Stimulated activated CD8-positive, alpha-beta memory T cell treated with anti-CD3 and anti-CD28 coated beads, Interleukin-2, amount 100 ng/mL, for 1 hour (primary cell): ENCODE data around the gene MYO15B.
"Not testable (repeated sequence)": the region's sequence is repeated elsewhere in the genome, so short reads cannot be mapped to it uniquely, and the experiment has no call there.

ENCODE experiments used
- DNase-seq, 2 donors: peaks; one replicate each; pipeline ENCODE4 v3.0.0-alpha.2; 2020; ENCODE audit warnings: low read depth in 2 of 2

MYO15B gene

GRCh38 chr17:75575728-75576127, 11.9 kb upstream of the MYO15B start:
- DNase-seq: no peak

GRCh38 chr17:75576661-75577060, 10.9 kb upstream of the MYO15B start:
- no peak for DNase-seq

GRCh38 chr17:75581121-75581725, 6.4 kb upstream of the MYO15B start:
- DNase-seq: peak in 1 of 2 donors; percentile 41

- not testable (repeated sequence) for DNase-seq
These were observed 4.4 kb upstream of the MYO15B start for GRCh38 chr17:75583197-75583596.

- DNase-seq: no peak
These were observed 2.8 kb upstream of the MYO15B start for GRCh38 chr17:75584849-75585175.

GRCh38 chr17:75588596-75589011, 1.0 kb downstream of the MYO15B start:
- DNase-seq: no peak

GRCh38 chr17:75589012-75589918, 1.7 kb downstream of the MYO15B start:
- DNase-seq: peak; percentile 85 to 96

GRCh38 chr17:75589919-75590303, 2.3 kb downstream of the MYO15B start:
- DNase-seq: no peak

GRCh38 chr17:75590314-75590761, 2.7 kb downstream of the MYO15B start:
- no peak for DNase-seq

- no peak for DNase-seq
These were observed 3.5 kb downstream of the MYO15B start for GRCh38 chr17:75590849-75591721.

GRCh38 chr17:75591722-75592302, 4.2 kb downstream of the MYO15B start:
- DNase-seq: no peak

GRCh38 chr17:75592348-75593020, 4.9 kb downstream of the MYO15B start:
- DNase-seq: no peak

GRCh38 chr17:75593430-75593829, 5.8 kb downstream of the MYO15B start:
- not testable (repeated sequence) for DNase-seq

GRCh38 chr17:75594499-75595283, 7.1 kb downstream of the MYO15B start:
- no peak for DNase-seq

GRCh38 chr17:75595284-75595919, 7.8 kb downstream of the MYO15B start:
- DNase-seq: no peak

- DNase-seq: no peak
These were observed 8.3 kb downstream of the MYO15B start for GRCh38 chr17:75595920-75596313.

GRCh38 chr17:75596320-75597087, 8.9 kb downstream of the MYO15B start:
- DNase-seq: no peak

- DNase-seq: no peak
These were observed 13.7 kb downstream of the MYO15B start for GRCh38 chr17:75601057-75601987.
